Activated CD4-positive, alpha-beta T cell treated with anti-CD3 and anti-CD28 coated beads for 36 hours (primary cell): ENCODE data around the gene LTBR. TPM values are rescaled to one million over a fixed set of nuclear protein-coding genes. Genes with fewer than 3 reads are reported as not detected.

Experiments
- ATAC-seq: fragments of 200-7000 bp; cut with Tn5 transposase; one replicate; pipeline ENCODE4 v1.10.0; 2021; ENCODE audit warnings: mild to moderate bottlenecking, moderate library complexity
- CTCF ChIA-PET: fragments of 350-600 bp; sonication (Branson Sonifier 250); formaldehyde crosslinking; loops from one replicate; lab custom pipeline; 2021; ENCODE audit warnings: antibody characterized with exemption; lab: Charles Lee
- POLR2A ChIA-PET: fragments of 350-600 bp; sonication (Branson Sonifier 250); formaldehyde crosslinking; loops from one replicate; lab custom pipeline; 2021; ENCODE audit warnings: antibody characterized with exemption, inconsistent platforms; lab: Charles Lee
- DNase-seq: peaks from one replicate; pipeline ENCODE4 v3.0.0-alpha.2; 2020
- H3K27ac Mint-ChIP-seq: one replicate; pipeline ENCODE4 v1.8.0; 2021; ENCODE audit warnings: mixed read lengths
- H3K27me3 Mint-ChIP-seq: one replicate; pipeline ENCODE4 v1.8.0; 2021; ENCODE audit warnings: mixed read lengths
- H3K36me3 Mint-ChIP-seq: one replicate; pipeline ENCODE4 v1.8.0; 2021; ENCODE audit warnings: low read depth, mixed read lengths
- H3K4me1 Mint-ChIP-seq: one replicate; pipeline ENCODE4 v1.8.0; 2021; ENCODE audit warnings: mixed read lengths
- H3K4me3 Mint-ChIP-seq: one replicate; pipeline ENCODE4 v1.8.0; 2021; ENCODE audit warnings: mild to moderate bottlenecking, moderate library complexity, mixed read lengths
- H3K9me3 Mint-ChIP-seq: one replicate; pipeline ENCODE4 v1.8.0; 2021; ENCODE audit warnings: low read depth, mixed read lengths
- intact Hi-C, 2 experiments: fragments of 100-400 bp; cut with DNase I in 1 of 2; cut with micrococcal nuclease in 1 of 2; formaldehyde crosslinking; loops; one replicate each; pipeline versions ENCODE4 v1.14.2 to v1.15.1; 2022 to 2024; cut with DNase I, micrococcal nuclease
- total RNA-seq, 2 experiments: library from RNA; stranded (reverse); gene quantifications; one replicate each; pipeline ENCODE4 v1.2.3, GENCODE V29; 2021

LTBR gene
- total RNA-seq, 2 experiments from 2014 or later, result 0.57 to 1.1 TPM

DNA sequence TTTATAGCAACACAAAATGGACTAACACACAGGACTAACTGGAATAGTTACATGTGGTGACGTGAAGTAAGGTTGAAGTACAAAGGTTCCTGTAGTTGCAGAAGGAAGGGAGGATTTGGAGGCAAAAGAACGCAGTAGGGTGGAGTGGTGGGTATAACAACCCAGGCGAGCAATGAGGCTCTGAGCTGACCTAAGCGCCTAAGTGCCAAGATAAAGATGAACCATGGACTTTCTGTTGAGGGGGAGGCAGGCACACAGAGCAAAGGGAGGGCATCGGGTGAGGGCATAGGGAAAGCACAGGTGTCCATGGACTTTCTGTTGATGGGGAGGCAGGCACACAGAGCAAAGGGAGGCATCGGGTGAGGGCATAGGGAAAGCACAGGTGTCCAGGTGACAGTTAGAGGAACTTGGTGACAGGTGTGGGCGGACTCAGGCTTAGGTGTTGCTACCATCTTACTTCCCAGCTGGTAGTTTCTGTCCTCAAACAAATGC is 23.8 kb upstream of the LTBR start:
- DNase-seq (no peak), ATAC-seq (no peak)
- no peak overlapping the region for H3K4me3 Mint-ChIP-seq
- H3K27me3 Mint-ChIP-seq, result no peaks in the 10 kb centered on the region
- no peaks in the 10 kb centered on the region for H3K9me3 Mint-ChIP-seq
- ChIA-PET CTCF (interaction anchor here (1.0 to 1.3 kb wide), 3 partner anchors 23 to 102 kb away, joined by 4 to 6 read pairs (median 5); no protein-coding TSS in a partner anchor), POLR2A (interaction anchor here (1.3 to 2.2 kb wide), 2 partner anchors 24 to 110 kb away, joined by 3 to 8 read pairs; partner anchors contain the start of gene VAMP1)
- H3K27ac Mint-ChIP-seq, result no peak overlapping the region
- intact Hi-C loops, result no loop called here
- H3K4me1 Mint-ChIP-seq, result peaks cover 28% of the 10 kb centered on the region
- H3K36me3 Mint-ChIP-seq, result no peaks in the 10 kb centered on the region

DNA sequence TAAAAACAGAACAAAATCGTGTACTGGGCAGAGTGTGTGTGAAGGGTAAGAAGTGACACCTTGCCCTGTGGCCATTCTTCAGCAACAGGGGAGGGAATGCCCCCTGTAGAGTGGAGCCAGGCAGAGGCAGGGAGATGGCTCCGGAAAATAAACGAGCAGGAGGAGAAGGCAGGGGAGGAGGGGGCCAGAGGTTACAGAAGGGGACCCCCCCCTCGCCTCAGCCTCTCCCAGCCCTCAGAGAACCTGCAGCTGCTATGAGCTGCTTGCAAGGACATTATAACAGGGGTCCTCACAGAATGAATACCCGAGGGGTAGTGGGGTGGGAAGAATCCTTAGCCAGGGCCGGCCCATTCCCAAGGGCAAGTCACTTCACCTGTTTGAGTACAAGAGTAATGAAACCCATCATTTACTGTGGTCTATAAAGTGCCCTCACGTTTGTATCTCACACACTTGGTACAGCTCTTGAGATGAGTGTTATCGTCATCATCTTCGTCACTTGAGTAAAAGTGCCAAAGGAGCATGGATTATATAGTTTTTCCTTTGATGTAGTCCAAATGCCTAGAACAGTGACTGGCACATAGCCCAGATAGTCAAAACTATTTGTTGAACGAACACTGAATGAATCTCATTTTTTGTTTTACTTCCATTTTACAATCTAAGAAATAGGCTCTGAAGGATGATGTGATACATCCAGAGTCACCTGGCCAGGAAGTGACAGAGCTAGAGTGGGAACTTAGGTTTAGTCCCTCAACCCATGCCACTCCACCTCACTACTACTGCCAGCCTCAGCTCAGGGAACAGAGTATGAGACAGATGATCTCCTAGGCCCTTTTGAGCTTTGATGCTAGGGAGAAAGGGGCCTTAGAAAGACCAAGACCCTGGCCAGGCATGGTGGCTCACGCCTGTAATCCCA is 23.1 kb upstream of the LTBR start:
- Mint-ChIP-seq H3K27ac (peak overlapping the region; percentile 37), H3K4me3 (no peak overlapping the region), H3K9me3 (no peaks in the 10 kb centered on the region), H3K27me3 (no peaks in the 10 kb centered on the region), H3K4me1 (peaks cover 28% of the 10 kb centered on the region), H3K36me3 (no peaks in the 10 kb centered on the region)
- DNase-seq (peak; percentile 42), ATAC-seq (peak; percentile 72)
- POLR2A ChIA-PET, result interaction anchor here (0.7 to 2.2 kb wide), 3 partner anchors 25 to 178 kb away, joined by 3 to 8 read pairs (median 4); partner anchors contain the start of gene VAMP1
- CTCF ChIA-PET, result interaction anchor here (0.6 to 1.3 kb wide), 7 partner anchors 8 to 101 kb away, joined by 3 to 6 read pairs (median 4); no protein-coding TSS in a partner anchor
- intact Hi-C loops, result loop anchor here in 1 of 2 experiments (1.0 kb wide), 1 partner anchor 19 kb away; the partner anchor contains the start of gene TNFRSF1A

- Mint-ChIP-seq H3K9me3 (no peaks in the 10 kb centered on the region), H3K27ac (peak overlapping the region; percentile 45), H3K4me3 (peak overlapping the region; percentile 2), H3K4me1 (peaks cover 28% of the 10 kb centered on the region), H3K36me3 (no peaks in the 10 kb centered on the region), H3K27me3 (no peaks in the 10 kb centered on the region)
- ChIA-PET POLR2A (interaction anchor here (0.9 kb wide), 1 partner anchor 16 kb away, joined by 6 read pairs; no protein-coding TSS in a partner anchor), CTCF (interaction anchor here (1.0 to 1.5 kb wide), 2 partner anchors 26 to 39 kb away, joined by 3 to 4 read pairs; no protein-coding TSS in a partner anchor)
- peak; percentile 34 for DNase-seq
- intact Hi-C loops, result loop anchor here in 1 of 2 experiments (1.0 kb wide), 1 partner anchor 20 kb away; the partner anchor contains the start of gene TNFRSF1A
- ATAC-seq, result peak; percentile 10
Measured at GRCh38 chr12:6361834-6362233, 22.1 kb upstream of the LTBR start.

DNA sequence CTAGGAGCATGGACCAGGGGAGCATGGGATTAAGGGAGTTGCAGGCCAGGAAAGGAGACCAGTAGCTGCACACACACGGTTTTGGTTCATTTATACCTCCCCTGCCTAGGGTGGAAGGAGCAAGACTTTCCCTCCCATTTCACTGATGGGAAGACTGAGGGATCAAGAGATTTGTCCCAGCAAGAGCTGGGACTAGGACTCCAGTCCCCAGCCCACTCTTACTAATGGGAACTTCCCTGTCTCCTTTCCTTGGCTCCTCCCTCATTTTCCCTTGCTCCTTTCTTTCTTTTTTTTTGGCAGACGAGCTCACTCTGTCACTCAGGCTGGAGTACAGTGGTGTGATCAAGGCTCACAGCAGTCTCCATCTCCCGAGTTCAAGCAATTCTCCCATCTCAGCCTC is 21.6 kb upstream of the LTBR start:
- Mint-ChIP-seq H3K9me3 (no peaks in the 10 kb centered on the region), H3K4me3 (no peak overlapping the region), H3K27ac (peak overlapping the region; percentile 45), H3K36me3 (no peaks in the 10 kb centered on the region), H3K4me1 (peaks cover 31% of the 10 kb centered on the region), H3K27me3 (no peaks in the 10 kb centered on the region)
- intact Hi-C loops, result no loop called here
- ATAC-seq (no peak), DNase-seq (no peak)
- POLR2A ChIA-PET, result interaction anchor here (0.7 to 0.9 kb wide), 3 partner anchors 17 to 581 kb away, joined by 3 to 6 read pairs (median 3); partner anchors contain the start of genes C12orf57 and RNU7-1
- CTCF ChIA-PET, result interaction anchor here (0.7 to 1.5 kb wide), 5 partner anchors 17 to 392 kb away, joined by 3 to 4 read pairs (median 4); no protein-coding TSS in a partner anchor

GRCh38 chr12:6363010-6363329 is 21.0 kb upstream of the LTBR start:
- H3K36me3 Mint-ChIP-seq, result no peaks in the 10 kb centered on the region
- CTCF ChIA-PET, result interaction anchor here (0.6 to 1.5 kb wide), 11 partner anchors 11 to 574 kb away, joined by 3 to 5 read pairs (median 4); no protein-coding TSS in a partner anchor
- no peak overlapping the region for H3K27ac Mint-ChIP-seq
- POLR2A ChIA-PET, result interaction anchor here (0.6 to 1.0 kb wide), 4 partner anchors 27 to 581 kb away, joined by 3 read pairs; partner anchors contain the start of genes C12orf57, GAPDH and RNU7-1
- no peak for DNase-seq
- H3K4me1 Mint-ChIP-seq, result peaks cover 37% of the 10 kb centered on the region
- H3K27me3 Mint-ChIP-seq, result no peaks in the 10 kb centered on the region
- no peak for ATAC-seq
- intact Hi-C loops, result loop anchor here in 1 of 2 experiments (1.0 kb wide), 2 partner anchors 21 to 27 kb away; partner anchors contain the start of gene TNFRSF1A
- H3K4me3 Mint-ChIP-seq, result no peak overlapping the region
- no peaks in the 10 kb centered on the region for H3K9me3 Mint-ChIP-seq

GRCh38 chr12:6363330-6364043 is 20.5 kb upstream of the LTBR start:
- intact Hi-C loops, result loop anchor here in 1 of 2 experiments (1.0 kb wide), 2 partner anchors 21 to 27 kb away; partner anchors contain the start of gene TNFRSF1A
- CTCF ChIA-PET, result interaction anchor here (0.6 to 1.5 kb wide), 10 partner anchors 10 to 573 kb away, joined by 3 to 5 read pairs (median 4); no protein-coding TSS in a partner anchor
- ATAC-seq, result peak; percentile 63

GRCh38 chr12:6364044-6364374 is 20.0 kb upstream of the LTBR start:
- ChIA-PET POLR2A (interaction anchor here (0.7 to 1.0 kb wide), 2 partner anchors 28 to 376 kb away, joined by 3 to 4 read pairs; no protein-coding TSS in a partner anchor), CTCF (interaction anchor here (0.9 to 1.2 kb wide), 3 partner anchors 10 to 27 kb away, joined by 3 to 4 read pairs (median 3); no protein-coding TSS in a partner anchor)
- Mint-ChIP-seq H3K27me3 (no peaks in the 10 kb centered on the region), H3K4me3 (peak overlapping the region; percentile 68), H3K27ac (peak overlapping the region; percentile 63), H3K9me3 (no peaks in the 10 kb centered on the region), H3K36me3 (no peaks in the 10 kb centered on the region), H3K4me1 (peaks cover 45% of the 10 kb centered on the region)
- DNase-seq (peak; percentile 52), ATAC-seq (peak; percentile 4)
- intact Hi-C loops, result no loop called here

More at GRCh38 chr12:6363330-6364043, 20.5 kb upstream of the LTBR start:
- Mint-ChIP-seq H3K4me3 (peak overlapping the region; percentile 68), H3K36me3 (no peaks in the 10 kb centered on the region), H3K4me1 (peaks cover 41% of the 10 kb centered on the region), H3K9me3 (no peaks in the 10 kb centered on the region), H3K27ac (peak overlapping the region; percentile 63), H3K27me3 (no peaks in the 10 kb centered on the region)
- peak; percentile 84 for DNase-seq
- POLR2A ChIA-PET, result interaction anchor here (0.6 to 1.0 kb wide), 4 partner anchors 27 to 580 kb away, joined by 3 read pairs; partner anchors contain the start of genes C12orf57, GAPDH and RNU7-1

DNA sequence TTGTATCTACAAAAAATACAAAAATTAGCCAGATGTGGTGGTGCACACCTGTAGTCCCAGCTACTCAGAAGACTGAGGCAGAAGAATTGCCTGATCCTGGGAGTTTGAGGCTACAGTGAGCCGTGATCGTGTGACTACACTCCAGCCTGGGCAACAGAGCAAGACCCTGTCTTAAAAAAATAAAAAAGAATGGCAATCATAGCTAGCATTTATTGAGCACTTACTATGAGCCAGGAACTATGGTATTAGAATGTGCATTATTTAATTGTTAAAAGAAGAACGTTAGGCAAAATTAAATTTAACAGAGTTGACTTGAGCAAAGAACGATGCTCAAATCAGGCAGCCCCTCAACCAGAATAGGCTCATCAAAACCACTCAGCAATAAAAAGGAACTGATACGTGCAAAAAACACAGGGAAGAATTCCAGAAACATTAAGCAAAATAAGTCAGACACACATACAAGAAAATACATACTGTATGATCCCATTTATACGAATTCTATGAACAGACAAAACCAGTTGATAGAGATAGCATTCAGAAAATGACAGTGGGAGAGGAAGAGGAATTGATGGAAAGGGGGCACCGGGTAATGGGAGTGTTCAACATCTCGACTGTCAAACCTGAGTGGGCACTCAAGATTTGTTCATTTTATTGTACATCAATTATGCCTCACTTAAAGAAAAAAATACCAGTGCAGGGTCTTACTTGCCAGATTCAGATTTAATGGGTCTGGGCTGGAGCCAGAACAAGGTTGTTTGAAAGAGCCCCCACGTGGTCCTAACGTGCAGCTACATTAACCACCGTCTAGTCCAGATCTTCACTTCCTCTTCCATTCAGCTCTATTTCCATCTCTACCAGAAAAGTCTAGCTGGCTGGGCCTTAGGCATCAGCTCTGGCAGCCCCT is 16.6 kb upstream of the LTBR start:
- no peaks in the 10 kb centered on the region for H3K27me3 Mint-ChIP-seq
- CTCF ChIA-PET, result interaction anchor here (0.5 to 1.9 kb wide), 14 partner anchors 9 to 652 kb away, joined by 3 to 13 read pairs (median 5); no protein-coding TSS in a partner anchor
- H3K4me3 Mint-ChIP-seq, result no peak overlapping the region
- POLR2A ChIA-PET, result interaction anchor here (0.6 to 0.8 kb wide), 3 partner anchors 32 to 88 kb away, joined by 3 to 7 read pairs (median 4); no protein-coding TSS in a partner anchor
- ATAC-seq (peak; percentile 57), DNase-seq (peak; percentile 60)
- no peak overlapping the region for H3K27ac Mint-ChIP-seq
- H3K36me3 Mint-ChIP-seq, result no peaks in the 10 kb centered on the region
- intact Hi-C loops, result loop anchor here in 1 of 2 experiments (1.0 kb wide), 2 partner anchors 32 to 44 kb away; no protein-coding TSS in a partner anchor
- peaks cover 32% of the 10 kb centered on the region for H3K4me1 Mint-ChIP-seq
- no peaks in the 10 kb centered on the region for H3K9me3 Mint-ChIP-seq
